HepG2 (cell line): ENCODE results near the gene TAL2. TPM values are rescaled to one million over a fixed set of nuclear protein-coding genes. Genes with fewer than 3 reads are reported as not detected.

Source experiments
- BCL3 ChIP-seq: sonication (generic); formaldehyde crosslinking; IDR thresholded peaks from 2 replicates; pipeline ENCODE4 v1.5.1; 2020; ENCODE audit warnings: mild to moderate bottlenecking, missing genetic modification reagents, moderate library complexity
- CHD2 ChIP-seq: IDR thresholded peaks from 2 replicates; pipeline ENCODE4 v1.6.1; 2011; ENCODE audit warnings: low read depth, low read length, improper control_type of control experiment
- CTCF ChIP-seq: sonication (generic); formaldehyde crosslinking; IDR thresholded peaks from 2 replicates; pipeline ENCODE4 v1.5.0; 2020; ENCODE audit warnings: mild to moderate bottlenecking, missing genetic modification reagents, moderate library complexity
- KLF6 ChIP-seq: IDR thresholded peaks from 2 replicates; pipeline ENCODE4 v1.8.0; 2016; ENCODE audit warnings: missing biosample characterization, missing genetic modification reagents
- MEF2D ChIP-seq: sonication (generic); formaldehyde crosslinking; IDR thresholded peaks from 2 replicates; pipeline ENCODE4 v1.5.1; 2020; ENCODE audit warnings: mild to moderate bottlenecking, missing genetic modification reagents
- MEIS1 ChIP-seq: sonication (generic); formaldehyde crosslinking; IDR thresholded peaks from 2 replicates; pipeline ENCODE4 v1.9.0; 2021; ENCODE audit warnings: mild to moderate bottlenecking, missing genetic modification reagents, moderate library complexity, borderline replicate concordance
- MXD4 ChIP-seq: IDR thresholded peaks from 2 replicates; pipeline ENCODE4 v1.6.1; 2016; ENCODE audit warnings: mild to moderate bottlenecking, missing biosample characterization, missing genetic modification reagents
- NCOA5 ChIP-seq: sonication (generic); formaldehyde crosslinking; IDR thresholded peaks from 2 replicates; pipeline ENCODE4 v1.4.0; 2020; ENCODE audit warnings: missing genetic modification reagents
- NPAS2 ChIP-seq: sonication (generic); formaldehyde crosslinking; IDR thresholded peaks from 2 replicates; pipeline ENCODE4 v1.8.0; 2022; ENCODE audit warnings: mild to moderate bottlenecking, missing genetic modification reagents, borderline replicate concordance
- PAX8 ChIP-seq: sonication (generic); formaldehyde crosslinking; IDR thresholded peaks from 2 replicates; pipeline ENCODE4 v1.8.0; 2022; ENCODE audit warnings: mild to moderate bottlenecking, missing genetic modification reagents, borderline replicate concordance
- PHB2 ChIP-seq: fragments of 450-650 bp; IDR thresholded peaks from 2 replicates; pipeline ENCODE4 v1.6.1; 2018; ENCODE audit not compliant: partially characterized antibody
- PITX1 ChIP-seq: sonication (generic); formaldehyde crosslinking; IDR thresholded peaks from 2 replicates; pipeline ENCODE4 v1.5.1; 2020; ENCODE audit warnings: mild to moderate bottlenecking, missing genetic modification reagents
- RBM39 ChIP-seq: fragments of 200-400 bp; formaldehyde crosslinking; IDR thresholded peaks from one replicate; pipeline ENCODE4 v1.6.1; 2018; ENCODE audit warnings: antibody characterized with exemption, mild to moderate bottlenecking, low read depth, low read length; ENCODE audit not compliant: poor library complexity, severe bottlenecking
- SNAI1 ChIP-seq: sonication (generic); formaldehyde crosslinking; IDR thresholded peaks from 2 replicates; pipeline ENCODE4 v1.5.0; 2020; ENCODE audit warnings: mild to moderate bottlenecking, missing genetic modification reagents, borderline replicate concordance
- TAF1 ChIP-seq: sonication (generic); formaldehyde crosslinking; IDR thresholded peaks from 2 replicates; pipeline ENCODE4 v1.4.0; 2020; ENCODE audit warnings: missing genetic modification reagents
- ZKSCAN8 ChIP-seq: IDR thresholded peaks from 2 replicates; pipeline ENCODE4 v1.6.1; 2016; ENCODE audit warnings: borderline replicate concordance, missing genetic modification reagents, missing compliant biosample characterization
- ZNF235 ChIP-seq: sonication (generic); formaldehyde crosslinking; IDR thresholded peaks from 2 replicates; pipeline ENCODE4 v1.8.1; 2023; ENCODE audit warnings: mild to moderate bottlenecking, missing genetic modification reagents, borderline replicate concordance
- ZNF674 ChIP-seq: sonication (generic); formaldehyde crosslinking; IDR thresholded peaks from 2 replicates; pipeline ENCODE4 v1.5.0; 2020; ENCODE audit warnings: low read depth, mild to moderate bottlenecking, missing genetic modification reagents
- ZNF740 ChIP-seq: sonication (generic); formaldehyde crosslinking; IDR thresholded peaks from 2 replicates; pipeline ENCODE4 v1.4.0; 2020; ENCODE audit warnings: missing genetic modification reagents
- ZNF766 ChIP-seq: sonication (generic); formaldehyde crosslinking; IDR thresholded peaks from 2 replicates; pipeline ENCODE4 v1.5.0; 2020; ENCODE audit warnings: missing genetic modification reagents, borderline replicate concordance
- ZXDC ChIP-seq: sonication (generic); formaldehyde crosslinking; IDR thresholded peaks from 2 replicates; pipeline ENCODE4 v1.5.0; 2020; ENCODE audit warnings: mild to moderate bottlenecking, missing genetic modification reagents
- polyA plus RNA-seq, 8 experiments: library from polyadenylated mRNA; depleted of rRNA in 3 of 8; stranded (reverse) in 7 of 8; unstranded in 1 of 8; fragments of >200 nt; fragmentation: Illumina TruSeq in 4 of 8; extraction: Trizol in 4 of 8; gene quantifications; 2 replicates each; pipeline versions ENCODE4 v1.2.1 to v1.2.3, GENCODE V29; 2011 to 2016; ENCODE audit warnings: low read depth in 4 of 8, missing spikeins in 1 of 8, mixed read lengths in 1 of 8; ENCODE audit not compliant: insufficient read depth in 1 of 8
- total RNA-seq, 5 experiments: library from RNA; depleted of rRNA; stranded (reverse); fragments of >200 nt; fragmentation: Illumina TruSeq; extraction: Trizol; gene quantifications; 2 replicates each; pipeline ENCODE4 v1.2.3, GENCODE V29; 2016; ENCODE audit warnings: low read depth in 1 of 5

TAL2 gene
- total and polyA plus RNA-seq, 2 of the 13 experiments (the other 11 are each of a cell fraction or from before 2014, with no cell fraction given), result 0.22 TPM; not detected in 1

GRCh38 chr9:105694190-105694847, 32.1 kb downstream of the TAL2 start, which contains the start of gene TMEM38B (continued):
- TF ChIP-seq CHD2 (no peak), PHB2 (no peak), ZNF674 (CRISPR knock-in tag) (no peak), NCOA5 (CRISPR knock-in tag) (no peak), ZXDC (CRISPR knock-in tag) (no peak), ZKSCAN8 (CRISPR knock-in tag) (no peak), ZNF740 (no peak), NPAS2 (CRISPR knock-in tag) (no peak), ZNF766 (CRISPR knock-in tag) (no peak), RBM39 (no peak), MEF2D (CRISPR knock-in tag) (no peak), SNAI1 (no peak), BCL3 (CRISPR knock-in tag) (no peak), KLF6 (CRISPR knock-in tag) (0 out of 2 replicates have a peak, but pooled peaks have one; percentile 42), PAX8 (CRISPR knock-in tag) (no peak), CTCF (CRISPR knock-in tag) (no peak), MXD4 (0 out of 2 replicates have a peak, but pooled peaks have one; percentile 18), MEIS1 (CRISPR knock-in tag) (0 out of 2 replicates have a peak, but pooled peaks have one; percentile 4), PITX1 (CRISPR knock-in tag) (no peak), TAF1 (CRISPR knock-in tag) (peak; percentile 55; the same call in 1 of the 2 replicates), ZNF235 (CRISPR knock-in tag) (no peak)
